K562 (cell line): ENCODE data around the gene OTOP3. TPM values are rescaled to one million over a fixed set of nuclear protein-coding genes. Genes with fewer than 3 reads are reported as not detected.

Experiments used
- ATAC-seq: fragments of 200-7000 bp; cut with Tn5 transposase; 3 replicates; pipeline ENCODE4 v1.9.1; 2020; ENCODE audit warnings: moderate library complexity
- BruUV-seq: library from RNA; stranded (reverse); fragments of 400-500 nt; replicated peaks from 2 replicates; lab custom pipeline; 2021; lab: Mats Ljungman, UMichigan
- CTCF ChIA-PET: fragments of 300-600 bp; formaldehyde crosslinking; extraction: SDS; loops from one replicate; lab custom pipeline; 2021; ENCODE audit warnings: low intra/inter-chr PET ratio; lab: Yijun Ruan, JAX
- POLR2A ChIA-PET: fragments of 300-600, 350-650 bp; sonication (Branson Sonifier 250); formaldehyde crosslinking; extraction: SDS; loops from one replicate; lab custom pipeline; 2021; ENCODE audit warnings: antibody characterized with exemption, inconsistent platforms; lab: Yijun Ruan, JAX
- DNase-seq, 4 experiments: peaks; one replicate each; pipeline versions ENCODE4 v3.0.0 to v3.0.0-alpha.2; 2011 to 2018; ENCODE audit warnings: low spot score in 3 of 4, mixed read lengths in 3 of 4; ENCODE audit errors: extremely low read depth in 1 of 4
- FAIRE-seq: peaks from 2 replicates; lab custom pipeline; 2011; peaks lifted over from hg19 to GRCh38; lab: Jason Lieb, UNC
- H2AFZ ChIP-seq: 2 replicates; pipeline ENCODE4 v1.6.0; 2011; ENCODE audit warnings: low read depth, low read length, control low read depth, inconsistent platforms
- H3K27ac ChIP-seq: fragments of 200-600 bp; 3 replicates; pipeline ENCODE4 v1.8.0; 2011; ENCODE audit warnings: low read depth, mild to moderate bottlenecking, control low read depth, inconsistent platforms, low read length, moderate library complexity, mixed read lengths; ENCODE audit errors: extremely low read depth
- H3K27me3 ChIP-seq, 2 experiments: fragments of 300-600 bp in 1 of 2; 2 replicates in 1 of 2; 3 replicates in 1 of 2; pipeline versions ENCODE4 v1.6.0 to v1.8.0; 2011; ENCODE audit warnings: inconsistent platforms in 2 of 2, low read length in 2 of 2, mild to moderate bottlenecking in 1 of 2, mixed read lengths in 1 of 2, moderate library complexity in 1 of 2; ENCODE audit not compliant: control insufficient read depth in 2 of 2, insufficient read depth in 2 of 2
- H3K36me3 ChIP-seq: fragments of 300-600 bp; 3 replicates; pipeline ENCODE4 v1.8.0; 2011; ENCODE audit warnings: mild to moderate bottlenecking, low read length, inconsistent platforms; ENCODE audit not compliant: control insufficient read depth, insufficient read depth
- H3K4me1 ChIP-seq, 2 experiments: fragments of 200-600 bp in 1 of 2; replicated peaks in 1 of 2; 2 replicates in 1 of 2; 3 replicates in 1 of 2; pipeline versions ENCODE4 v1.5.1 to v1.8.0; 2011; ENCODE audit warnings: inconsistent platforms in 2 of 2, low read length in 2 of 2, mild to moderate bottlenecking in 1 of 2, mixed read lengths in 1 of 2, moderate library complexity in 1 of 2; ENCODE audit not compliant: control insufficient read depth in 2 of 2, insufficient read depth in 2 of 2
- H3K4me2 ChIP-seq: 2 replicates; pipeline ENCODE4 v1.6.1; 2011; ENCODE audit warnings: low read length, control low read depth, inconsistent platforms, mixed read lengths; ENCODE audit not compliant: insufficient read depth
- H3K4me3 ChIP-seq: fragments of 200-600 bp; sonication (generic), shearing (Covaris generic); 2 replicates; pipeline ENCODE4 v1.5.1; 2016; ENCODE audit warnings: control low read depth, inconsistent platforms
- H3K79me2 ChIP-seq: fragments of 200-600 bp; 3 replicates; pipeline ENCODE4 v1.8.0; 2011; ENCODE audit warnings: low read length, inconsistent platforms; ENCODE audit not compliant: control insufficient read depth, insufficient read depth
- H3K9ac ChIP-seq, 2 experiments: 2 replicates each; pipeline versions ENCODE4 v1.6.0 to v1.6.1; 2011; ENCODE audit warnings: low read depth in 2 of 2, low read length in 2 of 2, control low read depth in 1 of 2, inconsistent platforms in 1 of 2, mild to moderate bottlenecking in 1 of 2, mixed read lengths in 1 of 2; ENCODE audit not compliant: insufficient read depth in 1 of 2
- H3K9me1 ChIP-seq: one replicate; pipeline ENCODE4 v1.6.0; 2011; ENCODE audit warnings: inconsistent platforms, mild to moderate bottlenecking, low read length, moderate library complexity; ENCODE audit not compliant: control insufficient read depth, insufficient read depth
- H3K9me3 ChIP-seq: replicated peaks from 2 replicates; pipeline ENCODE4 v1.5.1; 2011; ENCODE audit warnings: low read depth, low read length, inconsistent platforms; ENCODE audit not compliant: control insufficient read depth, insufficient read depth
- H4K20me1 ChIP-seq: replicated peaks from 2 replicates; pipeline ENCODE4 v1.6.1; 2011; ENCODE audit warnings: low read length, inconsistent platforms, mixed read lengths; ENCODE audit not compliant: control insufficient read depth, insufficient read depth
- HDAC8 ChIP-seq: fragments of 450-650 bp; IDR thresholded peaks from 2 replicates; pipeline ENCODE4 v1.6.1; 2016; ENCODE audit warnings: mild to moderate bottlenecking, missing genetic modification characterization, moderate library complexity, missing compliant biosample characterization
- RBM22 ChIP-seq: fragments of 200-400 bp; formaldehyde crosslinking; IDR thresholded peaks from 2 replicates; pipeline ENCODE4 v1.6.1; 2018; ENCODE audit warnings: low read length, low read depth; ENCODE audit not compliant: poor library complexity, severe bottlenecking
- SNRNP70 ChIP-seq: fragments of 200-400 bp; formaldehyde crosslinking; optimal IDR thresholded peaks from 2 replicates; pipeline ENCODE3; 2017; ENCODE audit warnings: low read depth, low read length
- SOX6 ChIP-seq: fragments of 450-650 bp; IDR thresholded peaks from 2 replicates; pipeline ENCODE4 v1.6.1; 2014; ENCODE audit warnings: mild to moderate bottlenecking
- WGBS: fragments of 100-300 bp; shearing (Covaris generic); methylation state at CpG from one replicate; pipeline ENCODE4 v1.1.6; 2016; ENCODE audit warnings: low coverage, mixed read lengths; ENCODE audit not compliant: insufficient coverage; ENCODE audit errors: missing lambda C conversion rate; 5-methylcytosine and 5-hydroxymethylcytosine counted together
- in situ Hi-C: fragments of 300-500 bp; cut with MboI; formaldehyde crosslinking; loops from 4 replicates; pipeline ENCODE4 v1.15.0; 2018; ENCODE audit warnings: inconsistent platforms, mixed read lengths
- intact Hi-C: fragments of 100-400 bp; cut with micrococcal nuclease; formaldehyde crosslinking; loops from 2 replicates; pipeline ENCODE4 v1.14.2; 2022
- polyA plus RNA-seq, 8 experiments: library from polyadenylated mRNA; depleted of rRNA in 4 of 8; stranded (reverse) in 5 of 8; unstranded in 3 of 8; fragments of >200 nt; fragmentation: Nextera tagmentation in 2 of 8; fragmentation: Illumina TruSeq in 1 of 8; extraction: Ambion mirVana in 2 of 8; extraction: Trizol in 1 of 8; gene quantifications; 2 replicates each; pipeline versions ENCODE4 v1.2.1 to v1.2.3, GENCODE V29; 2011 to 2014; ENCODE audit warnings: inconsistent platforms in 1 of 8, missing spikeins in 1 of 8
- total RNA-seq, 7 experiments: library from RNA; depleted of rRNA in 6 of 7; stranded (reverse); fragments of >200 nt in 6 of 7; fragmentation: Illumina TruSeq in 2 of 7; extraction: Trizol in 2 of 7; gene quantifications; 2 replicates each; pipeline versions ENCODE4 v1.2.1 to v1.2.3, GENCODE V29; 2011 to 2021; ENCODE audit warnings: low replicate concordance in 1 of 7
- TF ChIP-seq, protein P1 (sequence below): fragments of 250-450 bp; sonication (Bioruptor Pico); IDR thresholded peaks from 2 replicates; pipeline ENCODE4 v1.8.0; 2022; ENCODE audit warnings: inconsistent platforms, mild to moderate bottlenecking, moderate library complexity, borderline replicate concordance
- TF ChIP-seq, protein P2 (sequence below): fragments of 250-450 bp; sonication (Bioruptor Pico); IDR thresholded peaks from 2 replicates; pipeline ENCODE4 v1.4.0; 2020
- TF ChIP-seq, protein P3 (sequence below): sonication (generic); formaldehyde crosslinking; IDR thresholded peaks from 2 replicates; pipeline ENCODE4 v1.8.0; 2023; ENCODE audit warnings: mild to moderate bottlenecking, missing genetic modification reagents

The OTOP3 gene
- total and polyA plus RNA-seq, 9 of the 15 experiments (the other 6 are each of a cell fraction or from before 2014, with no cell fraction given): not detected

DNA sequence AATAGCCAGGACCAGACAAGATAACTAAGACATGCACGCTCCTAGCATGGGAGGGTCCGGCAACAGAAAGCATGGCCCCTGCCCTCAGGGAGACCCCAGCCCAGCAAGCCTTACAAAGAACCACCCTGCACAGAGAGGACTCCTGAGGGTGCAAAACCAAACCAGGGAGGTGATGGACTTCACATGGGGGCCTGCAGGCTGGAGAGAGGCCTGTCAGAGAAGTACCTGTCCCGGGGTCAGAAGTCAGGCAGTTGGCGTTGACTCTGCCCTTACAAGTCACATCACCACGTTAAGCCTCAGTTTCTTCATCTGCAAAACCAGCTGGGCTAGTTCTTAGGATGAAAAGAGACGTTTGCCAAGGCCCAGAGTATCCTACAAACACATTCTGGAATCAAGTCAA is 6.9 kb upstream of the OTOP3 start:
- BruUV-seq: no TSS peak
- WGBS: 36% methylated on average over 6 of the region's 6 CpGs
- no peak for TF ChIP-seq HDAC8 (tag)
- TF ChIP-seq RBM22: no peak
- no peak for TF ChIP-seq SNRNP70
- TF ChIP-seq SOX6: no peak
- TF ChIP-seq, protein P1, sequence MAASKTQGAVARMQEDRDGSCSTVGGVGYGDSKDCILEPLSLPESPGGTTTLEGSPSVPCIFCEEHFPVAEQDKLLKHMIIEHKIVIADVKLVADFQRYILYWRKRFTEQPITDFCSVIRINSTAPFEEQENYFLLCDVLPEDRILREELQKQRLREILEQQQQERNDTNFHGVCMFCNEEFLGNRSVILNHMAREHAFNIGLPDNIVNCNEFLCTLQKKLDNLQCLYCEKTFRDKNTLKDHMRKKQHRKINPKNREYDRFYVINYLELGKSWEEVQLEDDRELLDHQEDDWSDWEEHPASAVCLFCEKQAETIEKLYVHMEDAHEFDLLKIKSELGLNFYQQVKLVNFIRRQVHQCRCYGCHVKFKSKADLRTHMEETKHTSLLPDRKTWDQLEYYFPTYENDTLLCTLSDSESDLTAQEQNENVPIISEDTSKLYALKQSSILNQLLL (CRISPR knock-in tag): no peak
- TF ChIP-seq, protein P2, sequence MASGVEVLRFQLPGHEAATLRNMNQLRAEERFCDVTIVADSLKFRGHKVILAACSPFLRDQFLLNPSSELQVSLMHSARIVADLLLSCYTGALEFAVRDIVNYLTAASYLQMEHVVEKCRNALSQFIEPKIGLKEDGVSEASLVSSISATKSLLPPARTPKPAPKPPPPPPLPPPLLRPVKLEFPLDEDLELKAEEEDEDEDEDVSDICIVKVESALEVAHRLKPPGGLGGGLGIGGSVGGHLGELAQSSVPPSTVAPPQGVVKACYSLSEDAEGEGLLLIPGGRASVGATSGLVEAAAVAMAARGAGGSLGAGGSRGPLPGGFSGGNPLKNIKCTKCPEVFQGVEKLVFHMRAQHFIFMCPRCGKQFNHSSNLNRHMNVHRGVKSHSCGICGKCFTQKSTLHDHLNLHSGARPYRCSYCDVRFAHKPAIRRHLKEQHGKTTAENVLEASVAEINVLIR (CRISPR knock-in tag): no peak
- TF ChIP-seq, protein P3, sequence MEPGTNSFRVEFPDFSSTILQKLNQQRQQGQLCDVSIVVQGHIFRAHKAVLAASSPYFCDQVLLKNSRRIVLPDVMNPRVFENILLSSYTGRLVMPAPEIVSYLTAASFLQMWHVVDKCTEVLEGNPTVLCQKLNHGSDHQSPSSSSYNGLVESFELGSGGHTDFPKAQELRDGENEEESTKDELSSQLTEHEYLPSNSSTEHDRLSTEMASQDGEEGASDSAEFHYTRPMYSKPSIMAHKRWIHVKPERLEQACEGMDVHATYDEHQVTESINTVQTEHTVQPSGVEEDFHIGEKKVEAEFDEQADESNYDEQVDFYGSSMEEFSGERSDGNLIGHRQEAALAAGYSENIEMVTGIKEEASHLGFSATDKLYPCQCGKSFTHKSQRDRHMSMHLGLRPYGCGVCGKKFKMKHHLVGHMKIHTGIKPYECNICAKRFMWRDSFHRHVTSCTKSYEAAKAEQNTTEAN (CRISPR knock-in tag): no peak
- DNase-seq (no peak), ATAC-seq (no peak), FAIRE-seq (no peak)
- Histone ChIP-seq H3K9ac (no peak overlapping the region), H3K79me2 (no peaks in the 10 kb centered on the region), H4K20me1 (no peaks in the 10 kb centered on the region), H3K27ac (no peak overlapping the region), H3K9me1 (no peaks in the 10 kb centered on the region), H2AFZ (no peak overlapping the region), H3K4me3 (no peak overlapping the region), H3K4me1 (peaks cover 21 to 27% of the 10 kb centered on the region in 2 experiments), H3K9me3 (no peaks in the 10 kb centered on the region), H3K27me3 (peaks cover 9 to 28% of the 10 kb centered on the region in 2 experiments; a peak in 4 of 5 replicates), H3K36me3 (no peaks in the 10 kb centered on the region), H3K4me2 (no peak overlapping the region)
- intact Hi-C loops: loop anchor here (10.0 kb wide), 1 partner anchor 76 kb away; no protein-coding TSS in a partner anchor
- CTCF ChIA-PET: no interaction called here
- in situ Hi-C loops: no loop called here
- POLR2A ChIA-PET: interaction anchor here (0.6 kb wide), 1 partner anchor 10 kb away, joined by 3 read pairs; no protein-coding TSS in a partner anchor
